ENCODE data around the gene ELAC2.
"Not testable (repeated sequence)": the region's sequence is repeated elsewhere in the genome, so short reads cannot be mapped to it uniquely, and the experiment has no call there.

The ELAC2 gene

DNA sequence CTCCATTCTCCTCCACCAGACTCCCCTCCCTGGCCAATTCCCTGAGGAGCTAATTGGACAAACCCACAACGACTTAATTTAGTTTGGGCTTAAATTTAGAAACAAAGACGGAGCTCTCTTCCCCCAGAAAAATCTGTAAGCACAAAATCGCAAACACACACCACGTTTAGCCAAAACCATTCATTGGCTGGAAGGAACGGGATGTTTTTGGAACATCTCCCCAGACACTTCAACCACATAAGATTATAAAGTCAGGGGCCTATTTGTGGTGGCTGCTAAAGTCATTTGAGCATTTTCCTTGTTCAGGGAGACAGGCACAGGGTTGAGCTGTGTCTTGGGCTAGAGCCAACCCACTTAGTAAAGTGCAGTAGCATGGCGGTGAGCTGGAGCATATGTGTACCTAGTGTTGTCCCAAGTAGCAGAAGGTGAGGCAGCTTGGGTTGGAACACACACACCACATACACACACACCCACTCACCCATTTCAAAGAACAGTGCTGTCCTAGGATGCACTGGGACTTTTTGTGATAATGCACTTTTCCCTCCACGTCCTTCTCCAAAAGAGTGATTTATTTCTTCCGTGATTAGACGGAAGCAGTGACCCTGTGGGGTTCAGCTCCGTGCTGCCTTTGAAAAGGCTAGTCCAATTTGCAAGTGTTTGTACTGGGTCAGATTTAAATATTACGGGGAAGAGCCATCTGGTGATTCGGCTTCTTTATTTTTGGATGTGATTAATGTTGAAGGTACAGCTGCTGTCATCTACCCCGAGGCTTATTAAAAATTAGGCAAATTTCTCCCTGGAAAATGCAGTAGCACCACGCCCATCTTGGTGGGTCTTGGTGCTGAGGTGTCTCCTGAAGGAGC is 32.2 kb downstream of the ELAC2 start:
- Histone ChIP-seq H3K27ac (ENCODE audit: low read depth, low read length) (no peak overlapping the region), H3K36me3 (ENCODE audit: insufficient read depth, low read length) (peaks cover 12% of the 10 kb centered on the region), H3K27me3 (ENCODE audit: insufficient read depth, low read length) (no peaks in the 10 kb centered on the region), H3K9ac (ENCODE audit: low read depth, low read length) (no peak overlapping the region), H3K4me1 (ENCODE audit: insufficient read depth, low read length) (peaks cover 10% of the 10 kb centered on the region; the same call in 1 of the 2 replicates), H3K9me3 (ENCODE audit: insufficient read depth, low read depth, low read length) (no peaks in the 10 kb centered on the region), H3K4me3 (ENCODE audit: low read length) (no peak overlapping the region)
- 92% methylated on average over 14 of the region's 14 CpGs for WGBS

DNA sequence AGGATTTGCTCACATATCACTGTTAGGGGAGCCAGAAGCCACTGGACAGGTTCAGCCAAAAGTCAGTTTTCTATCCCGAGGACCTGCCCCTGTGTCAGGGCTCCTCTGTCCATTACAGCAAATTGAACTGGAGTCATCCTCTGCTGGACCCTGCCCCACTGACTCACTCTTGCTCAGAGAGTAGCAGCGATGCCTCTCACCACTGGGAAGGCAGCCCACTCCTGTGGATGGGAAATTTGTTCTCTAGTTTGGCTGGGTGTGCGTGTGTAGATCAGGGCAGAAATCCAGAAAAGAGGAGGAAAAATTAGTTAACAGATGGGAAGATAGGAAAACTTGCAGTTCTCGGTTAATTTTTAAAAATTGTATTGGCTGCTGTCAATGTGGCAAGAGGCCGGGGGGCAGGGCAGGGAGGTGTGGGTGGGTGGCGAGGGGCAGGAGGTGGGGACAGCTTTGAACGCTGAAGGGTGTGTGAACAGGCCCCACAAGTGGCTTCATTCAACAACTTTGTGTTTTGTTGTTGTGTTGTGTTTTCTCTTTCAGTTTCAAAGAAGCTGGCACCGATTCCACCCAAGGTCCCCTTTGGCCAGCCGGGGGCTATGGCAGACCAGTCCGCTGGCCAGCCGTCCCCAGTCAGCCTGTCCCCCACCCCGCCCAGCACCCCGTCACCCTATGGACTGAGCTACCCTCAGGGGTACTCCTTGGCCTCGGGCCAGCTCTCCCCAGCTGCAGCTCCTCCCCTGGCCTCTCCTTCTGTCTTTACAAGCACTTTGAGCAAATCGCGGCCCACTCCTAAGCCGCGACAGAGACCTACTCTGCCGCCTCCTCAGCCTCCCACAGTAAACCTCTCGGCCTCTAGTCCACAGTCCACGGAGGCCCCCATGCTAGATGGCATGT is 33.6 kb downstream of the ELAC2 start:
- H3K4me3 ChIP-seq (ENCODE audit: low read length): no peak overlapping the region
- WGBS: 95% methylated on average over 21 of the region's 21 CpGs
- peaks cover 5% of the 10 kb centered on the region; the same call in 1 of the 2 replicates for H3K36me3 ChIP-seq (ENCODE audit: insufficient read depth, low read length)
- H3K9ac ChIP-seq (ENCODE audit: low read depth, low read length): no peak overlapping the region
- no peaks in the 10 kb centered on the region for H3K9me3 ChIP-seq (ENCODE audit: insufficient read depth, low read depth, low read length)
- no peak overlapping the region for H3K27ac ChIP-seq (ENCODE audit: low read depth, low read length)
- H3K4me1 ChIP-seq (ENCODE audit: insufficient read depth, low read length): peaks cover 10% of the 10 kb centered on the region; the same call in 1 of the 2 replicates
- no peaks in the 10 kb centered on the region for H3K27me3 ChIP-seq (ENCODE audit: insufficient read depth, low read length)

DNA sequence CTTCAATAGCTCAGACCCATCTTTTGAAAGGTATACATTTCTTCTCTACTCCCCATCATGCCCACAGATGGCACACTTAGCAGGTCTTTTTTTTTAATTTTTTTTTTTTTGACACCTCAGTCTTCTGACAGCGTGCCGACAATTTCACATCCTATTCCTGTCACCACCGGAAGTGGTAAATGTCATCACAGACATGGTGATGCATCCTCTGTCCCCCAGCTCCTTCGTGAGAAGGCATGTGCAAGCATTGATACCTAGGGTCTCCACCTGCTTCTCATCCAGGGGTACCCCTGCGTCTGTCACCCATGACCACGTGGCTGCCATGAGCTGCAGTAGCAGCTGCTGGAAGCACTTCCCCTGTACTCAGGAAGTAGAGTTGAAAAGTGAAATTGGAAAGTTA is 35.6 kb downstream of the ELAC2 start:
- Histone ChIP-seq H3K4me1 (ENCODE audit: insufficient read depth, low read length) (no peaks in the 10 kb centered on the region), H3K9me3 (ENCODE audit: insufficient read depth, low read depth, low read length) (no peaks in the 10 kb centered on the region), H3K4me3 (ENCODE audit: low read length) (no peak overlapping the region), H3K36me3 (ENCODE audit: insufficient read depth, low read length) (peaks cover 5% of the 10 kb centered on the region; the same call in 1 of the 2 replicates), H3K27ac (ENCODE audit: low read depth, low read length) (no peak overlapping the region), H3K9ac (ENCODE audit: low read depth, low read length) (no peak overlapping the region), H3K27me3 (ENCODE audit: insufficient read depth, low read length) (no peaks in the 10 kb centered on the region)
- WGBS: 96% methylated on average over 6 of the region's 6 CpGs

DNA sequence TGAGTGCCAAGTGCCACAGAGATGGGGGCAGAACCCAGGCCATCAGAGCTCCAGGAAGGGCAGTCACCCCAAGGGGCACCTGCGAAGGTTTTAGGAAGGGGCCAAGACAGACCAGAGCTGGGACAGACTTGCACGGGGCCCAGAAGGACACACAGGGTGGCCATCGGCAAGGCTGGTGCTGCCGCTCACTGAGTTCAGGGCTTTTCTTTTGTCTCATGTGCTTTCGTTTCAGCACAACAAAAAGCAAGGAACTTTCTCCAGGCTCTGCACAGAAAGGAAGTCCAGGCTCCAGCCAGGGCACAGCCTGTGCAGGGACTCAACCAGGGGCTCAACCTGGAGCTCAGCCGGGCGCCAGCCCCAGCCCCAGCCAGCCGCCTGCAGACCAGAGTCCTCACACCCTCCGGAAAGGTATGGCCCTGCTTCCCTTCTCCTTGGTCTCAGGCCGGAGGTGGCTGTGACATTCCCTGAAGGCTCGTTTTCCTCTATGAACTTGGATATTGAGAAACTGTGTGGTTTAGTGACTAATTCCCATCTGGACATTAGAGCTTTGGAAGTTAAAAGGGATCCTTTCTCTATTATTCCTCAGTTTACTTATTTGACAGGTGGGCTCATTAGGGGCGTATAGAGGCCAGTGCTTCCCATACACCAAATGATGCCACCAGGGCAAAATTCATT is 37.9 kb downstream of the ELAC2 start:
- no peak overlapping the region for H3K9ac ChIP-seq (ENCODE audit: low read depth, low read length)
- no peak overlapping the region for H3K27ac ChIP-seq (ENCODE audit: low read depth, low read length)

DNA sequence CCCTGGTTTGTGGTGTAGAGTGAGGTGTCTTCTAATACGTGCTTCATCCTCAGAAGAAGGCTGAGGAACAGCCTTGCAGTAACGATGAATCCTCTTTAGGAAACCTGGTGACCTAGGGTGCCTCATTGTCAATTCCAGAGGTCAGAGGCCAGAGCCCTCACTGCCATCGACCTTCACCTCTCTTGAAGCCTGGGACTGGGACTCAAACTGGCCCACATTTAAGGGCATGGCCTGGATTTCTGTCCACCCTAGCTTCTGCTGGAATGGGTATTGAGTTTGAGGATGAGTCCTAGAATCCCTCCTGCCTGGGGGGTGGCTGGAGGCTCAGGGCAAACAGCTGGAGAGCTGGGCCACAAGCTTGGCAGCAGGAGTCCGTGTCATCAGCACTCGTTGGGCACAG is 38.6 kb downstream of the ELAC2 start:
- Histone ChIP-seq H3K9ac (ENCODE audit: low read depth, low read length) (no peak overlapping the region), H3K4me1 (ENCODE audit: insufficient read depth, low read length) (0 out of 2 replicates have a peak, but pooled peaks cover 6% of the 10 kb centered on the region), H3K27me3 (ENCODE audit: insufficient read depth, low read length) (peaks cover 4% of the 10 kb centered on the region; the same call in 1 of the 2 replicates), H3K9me3 (ENCODE audit: insufficient read depth, low read depth, low read length) (no peaks in the 10 kb centered on the region), H3K27ac (ENCODE audit: low read depth, low read length) (no peak overlapping the region), H3K4me3 (ENCODE audit: low read length) (no peak overlapping the region), H3K36me3 (ENCODE audit: insufficient read depth, low read length) (peaks cover 5% of the 10 kb centered on the region; the same call in 1 of the 2 replicates)
- WGBS: 95% methylated on average over 5 of the region's 5 CpGs

More for the DNA sequence above, 37.9 kb downstream of the ELAC2 start:
- WGBS: 94% methylated on average over 12 of the region's 12 CpGs
- H3K9me3 ChIP-seq (ENCODE audit: insufficient read depth, low read depth, low read length): no peaks in the 10 kb centered on the region
- H3K4me1 ChIP-seq (ENCODE audit: insufficient read depth, low read length): 0 out of 2 replicates have a peak, but pooled peaks cover 6% of the 10 kb centered on the region
- H3K4me3 ChIP-seq (ENCODE audit: low read length): no peak overlapping the region
- peaks cover 5% of the 10 kb centered on the region; the same call in 1 of the 2 replicates for H3K36me3 ChIP-seq (ENCODE audit: insufficient read depth, low read length)
- no peaks in the 10 kb centered on the region for H3K27me3 ChIP-seq (ENCODE audit: insufficient read depth, low read length)

DNA sequence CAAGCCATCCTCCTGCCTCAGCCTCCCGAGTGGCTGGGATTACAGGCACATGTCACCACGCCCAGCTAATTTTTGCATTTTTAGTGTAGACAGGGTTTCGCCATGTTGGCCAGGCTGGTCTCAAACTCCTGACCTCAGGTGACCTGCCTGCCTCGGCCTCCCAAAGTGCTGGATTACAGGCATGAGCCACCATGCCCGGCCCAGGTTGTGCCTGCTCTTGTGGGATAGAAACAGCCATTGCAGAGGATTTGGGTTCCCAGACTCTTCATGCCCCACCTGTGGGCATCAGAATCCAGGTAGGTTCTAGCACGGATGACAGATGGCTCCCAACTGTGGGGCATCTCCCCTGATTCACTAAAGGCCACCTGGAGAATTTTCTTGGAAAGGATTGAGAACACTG is 39.0 kb downstream of the ELAC2 start:
- H3K9me3 ChIP-seq (ENCODE audit: insufficient read depth, low read depth, low read length); H3K27ac ChIP-seq (ENCODE audit: low read depth, low read length); H3K36me3 ChIP-seq (ENCODE audit: insufficient read depth, low read length); H3K9ac ChIP-seq (ENCODE audit: low read depth, low read length); H3K4me1 ChIP-seq (ENCODE audit: insufficient read depth, low read length); H3K4me3 ChIP-seq (ENCODE audit: low read length); H3K27me3 ChIP-seq (ENCODE audit: insufficient read depth, low read length): not testable (repeated sequence)
- 96% methylated on average over 6 of the region's 6 CpGs for WGBS

DNA sequence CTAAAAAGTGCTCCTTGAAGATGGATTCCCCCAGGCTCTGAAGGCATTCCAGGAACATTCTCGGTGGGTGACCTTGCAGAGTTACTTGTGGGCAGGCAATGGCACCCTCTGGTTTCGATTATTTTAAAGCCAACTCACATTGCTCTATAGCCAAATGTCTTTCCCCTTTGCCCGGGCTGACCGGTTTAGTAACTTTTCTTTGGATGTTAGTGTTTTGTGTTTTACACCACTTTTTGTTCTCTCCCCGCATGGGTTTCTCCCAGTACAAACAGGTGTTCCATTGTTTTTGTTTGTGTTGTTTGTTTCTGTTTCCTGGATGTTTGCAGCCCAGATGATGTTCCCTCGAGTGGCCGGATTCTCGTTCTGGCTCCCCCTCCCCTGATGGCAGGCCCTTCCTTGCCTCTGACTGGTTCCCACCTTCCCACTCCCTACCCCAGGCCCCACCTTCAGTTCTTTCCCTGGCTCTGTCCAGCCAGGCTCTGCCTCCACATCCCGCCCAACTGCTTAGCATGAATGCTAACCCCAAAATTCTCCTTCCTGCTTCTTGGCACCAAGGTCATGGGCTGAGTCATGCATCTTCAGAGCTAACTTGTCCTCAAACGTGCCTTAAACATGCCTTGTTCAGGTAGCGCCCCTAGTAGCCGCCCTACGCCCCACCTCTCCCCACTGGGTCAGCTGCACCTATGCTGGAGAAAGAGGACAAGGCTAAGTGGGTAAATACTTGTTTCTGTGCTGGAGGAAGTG is 40.6 kb downstream of the ELAC2 start:
- H3K4me1 ChIP-seq (ENCODE audit: insufficient read depth, low read length): 0 out of 2 replicates have a peak, but pooled peaks cover 12% of the 10 kb centered on the region
- 70% methylated on average over 12 of the region's 13 CpGs for whole genome bisulfite sequencing
- H3K9ac ChIP-seq (ENCODE audit: low read depth, low read length): no peak overlapping the region
- no peak overlapping the region; the same call in 1 of the 2 replicates for H3K27ac ChIP-seq (ENCODE audit: low read depth, low read length)
- H3K9me3 ChIP-seq (ENCODE audit: insufficient read depth, low read depth, low read length): no peaks in the 10 kb centered on the region
- peaks cover 5% of the 10 kb centered on the region; the same call in 1 of the 2 replicates for H3K36me3 ChIP-seq (ENCODE audit: insufficient read depth, low read length)
- H3K27me3 ChIP-seq (ENCODE audit: insufficient read depth, low read length): peaks cover 9% of the 10 kb centered on the region; the same call in 1 of the 2 replicates
- 0 out of 2 replicates have a peak overlapping the region, but pooled peaks have one; percentile 1 for H3K4me3 ChIP-seq (ENCODE audit: low read length)

DNA sequence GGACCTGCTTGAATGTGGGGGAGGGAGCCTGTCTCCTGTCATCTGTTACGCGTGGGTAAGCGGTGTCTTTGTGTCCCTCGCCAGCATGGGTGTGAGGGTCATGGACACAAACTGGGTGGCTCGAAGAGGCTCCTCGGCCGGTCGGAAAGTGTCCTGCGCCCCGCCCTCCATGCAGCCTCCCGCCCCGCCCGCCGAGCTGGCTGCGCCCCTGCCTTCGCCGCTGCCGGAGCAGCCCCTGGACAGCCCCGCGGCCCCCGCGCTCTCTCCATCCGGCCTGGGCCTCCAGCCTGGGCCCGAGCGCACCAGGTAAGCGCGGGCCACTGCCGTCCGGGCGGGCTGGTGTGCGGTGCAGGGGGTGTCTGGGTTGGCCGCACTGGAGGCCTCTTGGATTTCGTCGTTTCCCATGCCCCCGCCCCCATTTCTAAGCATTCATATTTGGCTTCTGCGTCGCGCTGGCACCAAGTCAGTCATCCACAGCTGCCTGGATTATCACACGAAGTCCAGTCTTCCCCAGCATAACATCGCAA is 43.8 kb downstream of the ELAC2 start:
- Histone ChIP-seq H3K4me3 (ENCODE audit: low read length) (peak overlapping the region; percentile 58), H3K9me3 (ENCODE audit: insufficient read depth, low read depth, low read length) (no peaks in the 10 kb centered on the region), H3K27me3 (ENCODE audit: insufficient read depth, low read length) (peaks cover 9% of the 10 kb centered on the region; the same call in 1 of the 2 replicates), H3K4me1 (ENCODE audit: insufficient read depth, low read length) (0 out of 2 replicates have a peak, but pooled peaks cover 12% of the 10 kb centered on the region), H3K36me3 (ENCODE audit: insufficient read depth, low read length) (no peaks in the 10 kb centered on the region), H3K27ac (ENCODE audit: low read depth, low read length) (no peak overlapping the region), H3K9ac (ENCODE audit: low read depth, low read length) (no peak overlapping the region; the same call in 1 of the 2 replicates)
- 7% methylated on average over 40 of the region's 40 CpGs for WGBS

DNA sequence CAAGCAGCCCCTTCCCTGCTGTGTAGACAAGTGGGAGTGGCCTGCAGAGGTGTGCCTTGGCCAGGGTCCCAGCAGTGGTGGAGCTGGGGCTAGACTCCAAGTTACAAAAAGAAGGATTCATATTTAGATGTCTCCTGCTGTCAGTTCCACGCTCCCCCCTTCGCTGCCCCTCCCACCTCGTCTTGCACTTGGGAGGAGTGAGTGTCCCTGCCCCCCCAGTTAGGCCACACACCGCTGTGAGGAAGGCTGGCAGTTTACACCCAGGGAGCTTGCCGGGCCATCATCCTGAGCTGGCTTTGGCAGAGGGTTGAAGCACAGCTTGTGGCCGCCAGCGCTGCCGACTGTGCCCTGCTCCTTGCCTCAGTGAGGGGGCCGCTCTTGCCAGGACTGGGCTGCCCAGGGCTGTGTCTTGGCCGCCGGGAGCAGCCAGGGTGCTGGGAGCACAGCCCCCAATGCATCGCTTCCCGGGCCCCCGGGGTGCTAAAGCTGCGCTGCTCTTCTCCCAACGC is 44.3 kb downstream of the ELAC2 start:
- H3K27ac ChIP-seq (ENCODE audit: low read depth, low read length): no peak overlapping the region
- H3K9me3 ChIP-seq (ENCODE audit: insufficient read depth, low read depth, low read length): no peaks in the 10 kb centered on the region
- 0 out of 2 replicates have a peak, but pooled peaks cover 12% of the 10 kb centered on the region for H3K4me1 ChIP-seq (ENCODE audit: insufficient read depth, low read length)
- H3K9ac ChIP-seq (ENCODE audit: low read depth, low read length): no peak overlapping the region; the same call in 1 of the 2 replicates
- WGBS: 1% methylated on average over 16 of the region's 16 CpGs
- H3K36me3 ChIP-seq (ENCODE audit: insufficient read depth, low read length): no peaks in the 10 kb centered on the region
- peaks cover 9% of the 10 kb centered on the region; the same call in 1 of the 2 replicates for H3K27me3 ChIP-seq (ENCODE audit: insufficient read depth, low read length)
- peak overlapping the region; percentile 58 for H3K4me3 ChIP-seq (ENCODE audit: low read length)

DNA sequence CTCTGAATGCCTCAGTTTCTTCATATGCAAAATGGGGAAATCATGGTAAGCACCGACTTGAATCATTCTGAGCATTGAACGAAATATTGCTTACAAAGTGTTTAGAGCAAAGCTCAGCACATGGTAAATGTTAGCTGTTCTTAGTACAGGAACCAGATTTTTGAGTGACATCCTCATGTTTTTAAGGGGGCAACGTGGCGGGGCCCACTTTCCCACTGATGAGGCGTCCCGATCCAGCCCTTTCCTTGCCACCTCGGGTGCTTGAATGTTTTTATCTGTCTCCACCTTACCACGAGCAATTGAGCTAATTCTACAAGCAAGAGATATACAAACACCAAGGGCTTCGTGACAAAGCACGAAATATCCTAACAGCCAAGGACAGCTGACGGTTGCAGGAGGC is 49.9 kb downstream of the ELAC2 start:
- Histone ChIP-seq H3K4me1 (ENCODE audit: insufficient read depth, low read length) (no peaks in the 10 kb centered on the region), H3K9ac (ENCODE audit: low read depth, low read length) (no peak overlapping the region), H3K27me3 (ENCODE audit: insufficient read depth, low read length) (no peaks in the 10 kb centered on the region), H3K36me3 (ENCODE audit: insufficient read depth, low read length) (no peaks in the 10 kb centered on the region), H3K9me3 (ENCODE audit: insufficient read depth, low read depth, low read length) (no peaks in the 10 kb centered on the region), H3K4me3 (ENCODE audit: low read length) (no peak overlapping the region), H3K27ac (ENCODE audit: low read depth, low read length) (no peak overlapping the region)
- 90% methylated on average over 11 of the region's 11 CpGs for WGBS

All from HUES64 (cell line).